ENCODE results near the gene POLR3G.

POLR3G gene

GRCh38 chr5:90549729-90550275 lies 75.1 kb downstream of the POLR3G start:
- DNase-seq (ENCODE audit: insufficient read length, low spot score) (no peak), FAIRE-seq (no peak)
- TF ChIP-seq POLR2A (IDR thresholded peaks at IDR 0.05; ENCODE audit: low read depth, low read length), result no peak

- FAIRE-seq (no peak), DNase-seq (ENCODE audit: insufficient read length, low spot score) (no peak)
Measured at GRCh38 chr5:90550963-90551362, 76.3 kb downstream of the POLR3G start.

GRCh38 chr5:90551376-90551775 lies 76.7 kb downstream of the POLR3G start:
- no peak for TF ChIP-seq POLR2A (IDR thresholded peaks at IDR 0.05; ENCODE audit: low read depth, low read length)
- FAIRE-seq, result no peak
- no peak for DNase-seq (ENCODE audit: insufficient read length, low spot score)

More at GRCh38 chr5:90550963-90551362, 76.3 kb downstream of the POLR3G start:
- TF ChIP-seq POLR2A (IDR thresholded peaks at IDR 0.05; ENCODE audit: low read depth, low read length), result no peak

- DNase-seq (ENCODE audit: insufficient read length, low spot score) (no peak), FAIRE-seq (no peak)
- TF ChIP-seq POLR2A (IDR thresholded peaks at IDR 0.05; ENCODE audit: low read depth, low read length), result no peak
Measured at GRCh38 chr5:90553711-90554110, 79.0 kb downstream of the POLR3G start.

GRCh38 chr5:90554358-90555006 lies 79.8 kb downstream of the POLR3G start:
- FAIRE-seq (no peak), DNase-seq (ENCODE audit: insufficient read length, low spot score) (no peak)
- TF ChIP-seq POLR2A (IDR thresholded peaks at IDR 0.05; ENCODE audit: low read depth, low read length), result no peak

GRCh38 chr5:90555666-90556065 lies 81.0 kb downstream of the POLR3G start:
- no peak for TF ChIP-seq POLR2A (IDR thresholded peaks at IDR 0.05; ENCODE audit: low read depth, low read length)
- DNase-seq (ENCODE audit: insufficient read length, low spot score) (no peak), FAIRE-seq (no peak)

- DNase-seq (ENCODE audit: insufficient read length, low spot score) (no peak), FAIRE-seq (no peak)
- TF ChIP-seq POLR2A (IDR thresholded peaks at IDR 0.05; ENCODE audit: low read depth, low read length), result no peak
Measured at GRCh38 chr5:90557391-90557790, 82.7 kb downstream of the POLR3G start.

GRCh38 chr5:90557871-90558270 lies 83.2 kb downstream of the POLR3G start:
- no peak for TF ChIP-seq POLR2A (IDR thresholded peaks at IDR 0.05; ENCODE audit: low read depth, low read length)
- DNase-seq (ENCODE audit: insufficient read length, low spot score), result no peak
- FAIRE-seq, result no peak

GRCh38 chr5:90558344-90559192 lies 83.9 kb downstream of the POLR3G start, which contains the start of gene ADGRV1:
Gene ADGRV1 (plus strand): TSS chr5:90558797. CDS start chr5:90558896, 99 bp downstream.
- DNase-seq (ENCODE audit: insufficient read length, low spot score) (no peak), FAIRE-seq (no peak)
- no peak for TF ChIP-seq POLR2A (IDR thresholded peaks at IDR 0.05; ENCODE audit: low read depth, low read length)

GRCh38 chr5:90560771-90561170 lies 86.1 kb downstream of the POLR3G start:
- TF ChIP-seq POLR2A (IDR thresholded peaks at IDR 0.05; ENCODE audit: low read depth, low read length), result no peak
- no peak for FAIRE-seq
- no peak for DNase-seq (ENCODE audit: insufficient read length, low spot score)

GRCh38 chr5:90561766-90562165 lies 87.1 kb downstream of the POLR3G start:
- TF ChIP-seq POLR2A (IDR thresholded peaks at IDR 0.05; ENCODE audit: low read depth, low read length), result no peak
- no peak for DNase-seq (ENCODE audit: insufficient read length, low spot score)
- FAIRE-seq, result no peak

GRCh38 chr5:90562341-90562740 lies 87.7 kb downstream of the POLR3G start:
- DNase-seq (ENCODE audit: insufficient read length, low spot score) (no peak), FAIRE-seq (no peak)
- TF ChIP-seq POLR2A (IDR thresholded peaks at IDR 0.05; ENCODE audit: low read depth, low read length), result no peak

- FAIRE-seq (no peak), DNase-seq (ENCODE audit: insufficient read length, low spot score) (no peak)
- TF ChIP-seq POLR2A (IDR thresholded peaks at IDR 0.05; ENCODE audit: low read depth, low read length), result no peak
Measured at GRCh38 chr5:90563108-90563507, 88.4 kb downstream of the POLR3G start.

All from H54 (cell line).